Sigmoid colon (tissue), 4 donors: Measurements from ENCODE around the gene ADRB1.

Experiments
- EP300 ChIP-seq, 4 donors: sonication (generic); formaldehyde crosslinking; IDR thresholded peaks; one replicate each; pipeline ENCODE4 v1.6.1; 2017; ENCODE audit warnings: antibody characterized with exemption in 4 of 4
- POLR2A ChIP-seq, 2 donors: fragments of 450-650 bp; IDR thresholded peaks; one replicate each; pipeline ENCODE4 v1.6.1; 2016; ENCODE audit warnings: antibody characterized with exemption in 2 of 2, mild to moderate bottlenecking in 2 of 2, moderate library complexity in 2 of 2
- POLR2AphosphoS5 ChIP-seq, 4 donors: sonication (generic); formaldehyde crosslinking; IDR thresholded peaks; one replicate each; pipeline ENCODE4 v1.6.1; 2017; ENCODE audit warnings: antibody characterized with exemption in 4 of 4
- TF ChIP-seq, protein P1 (sequence below), 4 experiments: fragments of 450-650 bp in 3 of 4; fragments of 200-600 bp in 1 of 4; IDR thresholded peaks; one replicate each; pipeline ENCODE4 v1.5.1; 2016 to 2019; ENCODE audit warnings: antibody characterized with exemption in 4 of 4, mild to moderate bottlenecking in 3 of 4, moderate library complexity in 2 of 4

GRCh38 chr10:114077347-114077746, 33.7 kb downstream of the ADRB1 start:
- TF ChIP-seq POLR2AphosphoS5 (IDR thresholded peaks at IDR 0.05), result no peak
- TF ChIP-seq, protein P1, sequence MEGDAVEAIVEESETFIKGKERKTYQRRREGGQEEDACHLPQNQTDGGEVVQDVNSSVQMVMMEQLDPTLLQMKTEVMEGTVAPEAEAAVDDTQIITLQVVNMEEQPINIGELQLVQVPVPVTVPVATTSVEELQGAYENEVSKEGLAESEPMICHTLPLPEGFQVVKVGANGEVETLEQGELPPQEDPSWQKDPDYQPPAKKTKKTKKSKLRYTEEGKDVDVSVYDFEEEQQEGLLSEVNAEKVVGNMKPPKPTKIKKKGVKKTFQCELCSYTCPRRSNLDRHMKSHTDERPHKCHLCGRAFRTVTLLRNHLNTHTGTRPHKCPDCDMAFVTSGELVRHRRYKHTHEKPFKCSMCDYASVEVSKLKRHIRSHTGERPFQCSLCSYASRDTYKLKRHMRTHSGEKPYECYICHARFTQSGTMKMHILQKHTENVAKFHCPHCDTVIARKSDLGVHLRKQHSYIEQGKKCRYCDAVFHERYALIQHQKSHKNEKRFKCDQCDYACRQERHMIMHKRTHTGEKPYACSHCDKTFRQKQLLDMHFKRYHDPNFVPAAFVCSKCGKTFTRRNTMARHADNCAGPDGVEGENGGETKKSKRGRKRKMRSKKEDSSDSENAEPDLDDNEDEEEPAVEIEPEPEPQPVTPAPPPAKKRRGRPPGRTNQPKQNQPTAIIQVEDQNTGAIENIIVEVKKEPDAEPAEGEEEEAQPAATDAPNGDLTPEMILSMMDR (IDR thresholded peaks at IDR 0.05), result no peak
- TF ChIP-seq EP300 (IDR thresholded peaks at IDR 0.05), result no peak
- TF ChIP-seq POLR2A (IDR thresholded peaks at IDR 0.05), result no peak
